ENCODE results near the gene HACD2.
A peak's percentile ranks its signal among the peaks of the same experiment; 100 is the strongest.
"Not testable (repeated sequence)": the region's sequence is repeated elsewhere in the genome, so short reads cannot be mapped to it uniquely, and the experiment has no call there.

HACD2 gene

DNA sequence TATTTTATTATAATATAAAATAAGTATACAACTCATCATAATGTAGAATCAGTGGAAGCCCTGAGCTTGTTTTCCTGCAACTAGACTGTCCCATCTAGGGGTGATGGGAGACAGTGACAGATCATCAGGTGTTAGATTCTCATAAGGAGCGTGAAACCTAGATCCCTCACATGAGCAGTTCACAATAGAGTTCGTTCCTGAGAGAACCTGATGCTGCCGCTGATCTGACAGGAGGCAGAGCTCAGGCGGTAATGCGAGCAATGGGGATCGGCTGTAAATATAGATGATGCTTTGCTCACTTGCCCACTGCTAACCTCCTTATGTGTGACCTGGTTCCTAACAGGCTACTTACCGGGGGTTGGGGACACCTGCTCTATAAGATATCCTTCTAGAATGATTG lies 26.8 kb upstream of the HACD2 start:
- DNase-seq, result not testable (repeated sequence)

- no peak for DNase-seq
Observed at GRCh38 chr3:123611082-123611481, 26.2 kb upstream of the HACD2 start.

- no peak for DNase-seq
Observed at GRCh38 chr3:123610331-123610730, 25.5 kb upstream of the HACD2 start.

DNA sequence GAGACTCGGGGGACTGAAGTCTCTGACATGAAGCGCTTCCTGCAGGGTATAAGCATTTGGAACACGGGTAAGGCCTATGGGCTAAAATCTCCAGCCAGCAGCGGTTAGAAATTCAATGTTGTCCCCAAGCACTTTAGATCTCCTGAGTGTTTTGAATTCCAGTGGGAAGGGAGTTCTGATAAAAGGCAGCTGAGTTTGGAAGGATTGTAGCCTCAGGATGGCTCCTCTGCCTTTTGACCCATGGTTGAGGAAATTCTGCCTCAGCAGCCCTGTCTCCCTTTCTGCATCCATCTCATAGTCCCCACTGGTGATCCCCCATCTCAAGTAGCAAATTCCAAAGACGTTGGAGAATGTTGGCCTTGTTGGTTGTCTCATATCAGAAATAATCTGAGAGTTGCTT lies 24.2 kb upstream of the HACD2 start:
- no peak for DNase-seq

DNA sequence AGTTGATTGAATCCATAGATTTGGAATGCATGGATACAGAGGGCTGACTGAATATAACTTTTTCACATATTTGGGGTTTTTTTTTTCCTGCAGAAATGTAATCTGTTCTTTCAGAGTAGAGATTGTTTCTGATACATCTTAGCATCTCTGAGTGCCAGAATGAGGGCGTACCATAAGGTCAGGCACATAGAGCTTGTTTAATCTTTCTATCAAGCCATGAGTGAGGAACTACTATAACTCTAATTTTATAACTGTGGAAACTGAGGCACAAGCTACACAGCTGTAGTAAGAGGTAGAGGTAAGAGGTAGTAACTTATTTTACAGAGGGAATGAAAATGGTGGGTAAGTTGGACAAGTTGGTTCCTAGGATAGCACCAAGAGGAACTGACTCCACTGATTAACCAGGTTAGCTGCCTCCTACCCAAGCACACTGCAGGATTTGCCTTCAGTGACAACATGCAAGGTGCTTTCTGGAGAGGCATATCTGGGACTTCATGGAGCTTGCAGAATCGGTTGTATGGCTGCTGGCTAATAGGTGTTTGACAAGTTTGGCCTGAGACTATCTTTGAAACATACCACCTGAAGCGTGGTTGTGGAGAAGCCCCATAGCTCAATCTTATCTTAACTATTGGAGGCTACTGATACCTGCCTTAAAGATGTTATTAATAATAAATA lies 23.5 kb upstream of the HACD2 start:
- no peak for DNase-seq

- DNase-seq, result no peak
Observed at GRCh38 chr3:123606527-123606926, 21.7 kb upstream of the HACD2 start.

GRCh38 chr3:123605789-123606234 lies 21.0 kb upstream of the HACD2 start:
- DNase-seq, result no peak

DNA sequence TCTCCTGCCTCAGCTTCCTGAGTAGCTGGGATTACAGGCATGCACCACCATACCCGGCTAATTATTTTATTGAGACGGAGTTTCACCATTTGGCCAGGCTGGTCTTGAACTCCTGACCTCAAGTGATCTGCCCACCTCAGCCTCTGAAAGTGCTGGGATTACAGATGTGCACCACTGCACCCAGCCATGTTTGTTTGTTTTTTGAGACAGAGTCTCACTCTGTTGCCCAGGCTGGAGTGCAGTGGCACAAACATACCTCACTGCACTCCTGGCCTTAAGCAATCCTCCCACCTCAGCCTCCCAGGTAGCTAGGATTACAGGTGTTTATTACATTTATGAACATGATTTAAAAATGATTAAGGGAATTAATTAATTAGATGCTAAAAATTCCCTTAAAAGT lies 18.3 kb upstream of the HACD2 start:
- DNase-seq, result not testable (repeated sequence)

DNA sequence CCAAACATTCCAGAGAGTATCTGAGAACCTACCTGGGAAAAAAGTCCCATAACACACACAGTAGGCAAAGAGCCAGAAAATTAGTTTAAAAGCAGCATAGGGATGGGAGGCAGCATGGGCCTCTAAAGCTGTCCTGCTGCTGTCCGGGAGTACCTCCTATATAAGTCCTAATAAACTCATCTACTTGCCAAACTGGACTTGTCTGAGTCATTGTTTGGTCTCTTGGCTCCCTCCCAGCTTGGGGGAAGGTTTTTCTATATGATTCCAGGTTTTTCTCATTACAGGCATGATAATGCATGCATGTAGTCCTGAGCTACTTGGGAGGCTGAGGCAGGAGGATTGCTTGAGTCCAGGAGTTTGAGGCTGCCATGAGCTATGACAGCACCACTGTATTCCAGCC lies 17.5 kb upstream of the HACD2 start:
- no peak for DNase-seq

DNA sequence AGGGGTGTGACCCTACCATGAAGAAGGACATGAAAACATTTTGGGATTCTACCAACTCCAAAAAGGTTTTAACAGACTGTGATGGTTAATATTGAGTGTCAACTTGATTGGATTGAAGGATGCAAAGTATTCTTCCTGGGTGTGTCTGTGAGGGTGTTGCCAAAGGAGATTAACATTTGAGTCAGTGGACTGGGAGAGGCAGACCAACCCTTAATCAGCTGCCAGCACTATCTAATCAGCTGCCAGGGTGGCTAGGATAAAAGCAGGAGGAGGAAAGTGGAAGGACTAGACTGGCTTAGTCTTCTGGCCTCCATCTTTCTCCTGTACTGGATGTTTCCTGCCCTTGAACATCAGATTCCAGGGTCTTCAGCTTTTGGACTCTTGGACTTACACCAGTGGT lies 16.0 kb upstream of the HACD2 start:
- DNase-seq, result not testable (repeated sequence)

DNA sequence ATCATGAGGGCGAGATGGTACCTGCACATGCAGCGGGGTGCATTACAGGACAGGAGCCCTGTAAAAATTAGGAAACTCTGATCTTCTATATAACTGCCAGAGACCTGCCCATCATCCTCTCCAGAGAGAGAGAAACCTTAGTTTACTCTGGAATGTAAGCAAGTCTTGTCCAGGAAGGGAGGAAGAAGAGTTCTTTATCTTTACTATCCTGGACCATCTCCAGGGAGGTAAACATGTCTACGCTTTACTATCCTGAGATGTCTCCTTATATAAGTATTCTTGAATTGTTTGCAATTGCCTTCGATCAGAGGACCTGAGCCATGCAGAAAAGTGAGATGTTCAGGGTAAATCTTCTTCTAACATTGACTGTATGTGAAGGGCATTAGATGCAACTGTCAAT lies 12.7 kb upstream of the HACD2 start:
- DNase-seq, result no peak

DNA sequence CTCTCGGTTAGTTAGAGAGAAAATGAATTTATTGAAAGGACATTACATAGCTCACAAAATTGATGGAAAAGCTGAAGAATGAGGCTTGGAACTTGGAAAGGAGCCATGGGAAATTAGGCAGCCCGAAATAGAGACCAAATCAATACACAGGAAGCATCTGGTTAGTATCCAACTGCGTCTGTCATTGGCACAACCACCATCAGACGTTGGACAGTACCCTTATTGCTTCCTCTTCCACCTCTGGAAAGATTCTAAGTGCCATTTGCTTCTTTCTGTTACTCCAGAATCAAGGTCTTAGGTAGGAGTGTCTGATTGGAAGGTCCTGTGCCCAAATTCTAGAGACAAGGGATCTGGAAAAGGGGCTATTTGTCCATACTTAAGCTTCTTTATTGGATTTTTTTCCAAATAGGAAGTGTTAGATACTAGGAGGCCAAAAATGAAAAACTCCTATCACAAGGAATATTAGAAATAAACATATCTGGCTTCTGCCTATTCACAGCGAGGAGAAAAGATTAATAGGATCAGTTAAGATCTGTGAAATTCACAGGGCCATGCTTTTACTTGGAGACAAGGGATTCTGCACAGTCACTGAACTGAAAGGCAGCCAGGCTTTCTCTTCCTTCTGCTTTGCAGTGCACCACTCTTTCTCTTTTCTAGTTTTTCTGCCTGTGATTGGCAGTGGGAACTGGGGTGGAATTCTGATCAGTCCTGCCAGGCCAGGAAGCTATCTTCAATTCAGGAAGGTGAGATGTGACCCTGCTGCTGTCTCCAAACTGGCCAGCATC lies 10.7 kb upstream of the HACD2 start:
- DNase-seq, result no peak

DNA sequence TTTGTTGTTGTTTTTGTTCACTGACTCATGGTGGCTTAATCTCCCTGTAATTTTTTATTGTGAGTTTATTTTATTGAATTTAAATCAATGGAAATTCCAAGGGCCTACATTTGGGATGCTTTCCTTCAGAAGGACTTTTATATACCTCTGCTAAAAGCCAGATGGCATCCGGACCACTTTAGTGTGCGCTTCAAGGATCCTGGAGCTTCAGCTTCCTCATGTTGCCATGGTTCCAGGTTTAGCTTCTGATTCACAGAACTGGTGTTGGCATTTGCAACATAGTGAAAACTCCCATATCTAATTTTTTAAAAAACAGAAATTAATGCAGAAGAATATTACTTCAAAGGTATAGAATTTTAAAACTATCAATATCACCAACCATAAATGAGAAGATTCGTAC lies 8.5 kb upstream of the HACD2 start:
- peak in 8 of 56 donors; percentile 7 to 39 (median 26) for DNase-seq

- DNase-seq, result no peak
Observed at GRCh38 chr3:123590685-123591450, 6.0 kb upstream of the HACD2 start.

DNA sequence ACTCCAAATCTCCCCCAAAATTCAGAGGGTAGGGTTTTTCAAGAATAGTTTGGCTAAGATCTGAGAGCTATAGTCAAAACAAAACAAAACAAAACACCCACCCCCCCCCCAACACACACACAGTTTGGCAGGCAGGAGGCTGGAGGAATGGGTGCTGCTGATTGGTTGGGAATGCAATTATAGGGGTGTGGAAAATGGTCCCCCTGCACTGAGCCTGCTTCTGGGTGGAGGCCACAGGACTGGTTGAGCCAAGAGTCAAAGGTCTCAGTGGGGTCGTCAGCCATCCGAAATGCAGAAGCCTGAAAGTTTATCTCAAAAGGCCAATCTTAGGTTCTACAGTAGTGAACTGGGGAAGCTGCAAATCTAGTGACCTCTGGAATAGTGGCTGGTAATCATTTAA lies 2.5 kb upstream of the HACD2 start:
- DNase-seq, result no peak

DNA sequence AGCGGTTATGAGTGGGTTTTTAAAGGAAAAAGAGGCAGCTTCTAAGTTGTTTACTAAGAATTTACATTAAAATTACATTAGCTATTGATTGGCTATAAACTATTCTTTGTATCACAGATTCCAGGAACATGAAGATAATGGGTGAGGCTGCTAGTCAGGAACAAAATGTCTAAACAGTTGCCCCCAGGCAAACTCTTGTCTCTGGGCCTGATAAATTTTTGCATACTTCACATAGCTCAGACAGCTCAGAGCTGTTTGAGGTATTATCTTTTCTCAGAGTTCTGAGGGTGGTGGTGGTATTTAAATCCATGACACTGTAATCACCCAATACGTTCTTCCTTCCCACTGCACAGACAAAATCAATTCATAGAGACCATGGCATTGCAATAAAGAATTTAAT lies 2.1 kb upstream of the HACD2 start:
- DNase-seq, result no peak

- peak in 32 of 56 donors; percentile 3 to 70 (median 22) for DNase-seq
Observed at GRCh38 chr3:123586131-123586530, 1.3 kb upstream of the HACD2 start.

DNA sequence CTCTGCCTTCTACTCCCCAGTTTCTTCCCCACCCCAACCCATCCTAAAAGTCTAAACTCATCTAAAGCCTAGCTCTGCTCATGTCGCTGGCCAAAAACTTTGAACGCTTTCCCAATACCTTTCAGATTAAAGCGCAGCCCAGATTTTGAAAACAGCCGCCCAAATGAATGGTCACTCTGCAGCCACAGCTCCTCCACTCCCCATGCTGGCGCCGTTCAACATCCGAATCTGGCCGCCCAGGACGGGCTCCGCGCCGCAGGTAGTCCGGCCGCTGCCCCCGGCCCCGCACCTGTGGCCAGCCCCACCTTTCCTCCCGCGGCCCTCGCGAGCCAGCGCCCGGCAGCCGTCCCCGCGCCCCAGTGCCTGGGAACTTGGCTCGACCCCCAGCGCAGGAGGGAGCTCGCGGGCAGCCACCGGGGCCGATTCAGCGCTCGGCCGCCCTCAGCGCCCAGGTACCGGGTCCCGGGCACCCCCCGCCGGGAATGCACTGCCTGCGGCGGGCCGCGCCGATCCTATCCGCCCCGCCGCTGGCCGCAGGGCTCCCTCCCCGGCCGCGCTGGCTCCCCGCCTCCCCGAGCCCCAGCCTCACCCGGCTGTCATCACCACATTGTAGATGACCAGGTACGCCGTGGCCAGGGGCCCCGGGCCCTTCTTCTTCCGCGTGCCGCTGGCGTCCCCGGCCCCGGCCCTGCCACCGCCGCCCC lies 417 bp downstream of the HACD2 start:
- DNase-seq, result peak in 34 of 56 donors; percentile 19 to 85 (median 64)

DNA sequence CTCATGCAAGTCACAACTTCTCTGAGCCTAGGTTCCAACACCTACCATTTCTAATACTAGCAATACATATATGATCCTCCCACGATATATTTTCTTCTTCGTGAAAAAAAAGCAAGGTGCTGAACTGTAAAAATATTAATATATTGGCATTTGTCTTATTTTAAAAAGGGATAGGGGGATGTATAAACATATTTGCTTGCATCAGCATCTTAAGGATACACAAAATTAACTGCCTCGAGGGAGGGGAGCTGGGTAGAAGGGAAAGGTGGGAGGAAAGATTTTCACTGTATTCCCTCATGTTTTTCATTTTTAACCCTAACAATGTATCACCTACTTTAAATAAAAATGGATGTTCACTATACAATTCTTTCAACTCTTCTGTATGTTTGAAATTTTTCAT lies 1.3 kb downstream of the HACD2 start:
- no peak for DNase-seq

DNA sequence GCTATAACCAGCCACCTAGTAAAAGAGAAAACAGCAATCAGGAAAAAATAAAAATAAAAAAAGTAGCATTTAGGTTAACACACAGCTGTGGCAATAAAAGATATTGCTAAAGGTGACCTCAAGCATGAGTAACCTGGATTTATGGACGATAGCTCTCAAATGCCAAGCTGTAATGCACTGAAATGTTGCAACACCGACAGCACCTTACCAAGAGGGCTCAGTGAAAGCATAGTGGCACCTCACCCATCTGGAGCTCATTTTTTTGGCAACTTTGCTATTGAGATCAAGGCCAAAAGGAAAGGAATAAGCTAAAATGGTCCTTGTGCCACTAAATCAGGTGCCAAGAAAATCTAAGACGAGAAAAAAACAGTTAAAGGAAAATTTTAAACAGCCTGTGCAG lies 2.5 kb downstream of the HACD2 start:
- no peak for DNase-seq

GRCh38 chr3:123576122-123576521 lies 8.7 kb downstream of the HACD2 start:
- DNase-seq, result peak in 3 of 56 donors; percentile 9 to 49 (median 20)

- no peak for DNase-seq
Observed at GRCh38 chr3:123571973-123572365, 12.9 kb downstream of the HACD2 start.
